ENCODE measurements around the gene EID2.

GRCh38 chr19:39515551-39516191 is 24.3 kb downstream of the EID2 start:
- no peak for TF ChIP-seq CTCF (conservative IDR thresholded peaks at IDR 0.05; ENCODE audit: low read length)
- no peak for TF ChIP-seq EZH2phosphoT487 (IDR thresholded peaks at IDR 0.05; ENCODE audit: borderline replicate concordance, low read depth, low read length)

Data from OCI-LY7 (cell line).